GM18526 (cell line): ENCODE data around the gene ADAMTS14.

Experiments
- POLR2A ChIP-seq: IDR thresholded peaks from 3 replicates; pipeline ENCODE4 v1.6.1; 2011; ENCODE audit not compliant: insufficient read length; ENCODE audit errors: extremely low read depth

The ADAMTS14 gene

DNA sequence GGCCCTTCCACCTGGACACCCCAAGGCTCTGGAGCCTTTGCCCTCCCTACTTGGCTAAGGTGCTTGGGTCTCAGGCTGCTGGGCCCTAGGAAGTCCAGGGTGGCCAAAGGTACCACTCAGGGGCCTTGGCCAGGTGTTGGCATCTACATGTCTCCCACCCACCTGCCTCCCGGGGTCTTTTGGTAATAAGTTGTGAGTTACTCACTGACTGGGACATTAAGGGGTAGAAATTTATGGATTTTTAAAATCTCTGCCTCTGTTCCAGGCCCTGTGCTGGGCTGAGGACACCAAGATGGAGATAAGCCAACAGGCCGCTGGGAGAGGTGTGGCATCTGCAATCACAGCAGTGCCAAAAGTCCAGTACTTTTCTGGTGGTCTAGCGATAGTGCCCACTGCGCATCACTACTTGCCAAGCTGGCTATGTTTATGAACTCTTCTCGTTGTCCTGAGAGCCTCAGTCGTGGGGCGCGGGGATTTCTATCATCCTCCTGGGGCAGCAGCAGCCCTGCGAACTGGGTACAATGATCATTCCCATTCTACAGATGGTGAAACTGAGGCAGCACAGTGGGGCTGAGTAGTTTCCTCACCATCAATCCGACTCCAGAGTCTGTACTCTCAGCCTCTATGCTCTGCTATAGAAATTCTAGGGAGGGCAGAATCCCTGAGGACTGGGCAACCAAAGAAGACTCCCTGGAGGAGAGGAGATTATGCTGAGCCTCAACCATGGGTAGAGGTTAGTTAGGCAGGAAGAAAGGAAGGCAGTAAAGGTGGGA lies 76.7 kb downstream of the ADAMTS14 start:
- TF ChIP-seq POLR2A, result no peak

DNA sequence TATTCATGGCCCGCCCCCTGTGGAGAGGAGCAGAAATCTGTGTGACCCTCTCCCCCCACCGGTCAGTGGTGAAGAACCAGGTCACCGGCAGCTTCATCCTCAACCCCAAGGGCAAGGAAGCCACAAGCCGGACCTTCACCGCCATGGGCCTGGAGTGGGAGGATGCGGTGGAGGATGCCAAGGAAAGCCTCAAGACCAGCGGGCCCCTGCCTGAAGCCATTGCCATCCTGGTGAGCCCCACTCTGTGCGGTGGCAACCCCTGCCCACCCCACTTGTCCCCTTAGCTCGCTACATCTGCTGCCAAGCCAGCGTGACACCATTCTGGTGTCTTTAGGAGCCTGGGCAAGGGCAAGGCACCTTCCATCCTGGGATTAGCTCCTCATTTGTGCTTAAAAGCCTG lies 77.5 kb downstream of the ADAMTS14 start:
- no peak for TF ChIP-seq POLR2A

DNA sequence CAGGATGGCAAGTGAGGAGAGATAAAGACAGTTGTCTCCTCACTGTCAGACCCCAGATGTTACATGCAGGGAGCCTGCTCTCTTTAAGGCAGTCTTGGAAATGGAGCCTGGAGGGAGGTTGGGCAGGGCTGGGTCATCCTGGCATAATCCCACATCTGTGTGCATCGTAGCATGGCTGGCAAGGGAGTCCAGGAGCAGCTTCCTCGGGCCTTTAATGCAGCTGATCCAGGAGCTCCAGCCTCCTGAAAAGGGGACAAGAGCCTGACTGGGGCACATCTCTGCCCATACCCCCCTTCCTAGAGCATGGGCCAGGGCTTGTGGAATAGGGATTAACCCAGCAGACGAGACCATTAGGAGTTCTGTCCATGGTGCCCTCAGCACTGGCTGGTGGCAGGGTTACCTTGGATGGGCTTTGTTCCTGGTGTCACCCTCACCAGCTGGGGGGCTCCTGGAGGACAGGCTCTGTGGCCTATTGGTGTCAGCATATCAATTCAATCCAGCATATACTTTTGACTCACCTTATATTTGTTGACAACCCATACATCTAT lies 77.9 kb downstream of the ADAMTS14 start:
- TF ChIP-seq POLR2A, result no peak

DNA sequence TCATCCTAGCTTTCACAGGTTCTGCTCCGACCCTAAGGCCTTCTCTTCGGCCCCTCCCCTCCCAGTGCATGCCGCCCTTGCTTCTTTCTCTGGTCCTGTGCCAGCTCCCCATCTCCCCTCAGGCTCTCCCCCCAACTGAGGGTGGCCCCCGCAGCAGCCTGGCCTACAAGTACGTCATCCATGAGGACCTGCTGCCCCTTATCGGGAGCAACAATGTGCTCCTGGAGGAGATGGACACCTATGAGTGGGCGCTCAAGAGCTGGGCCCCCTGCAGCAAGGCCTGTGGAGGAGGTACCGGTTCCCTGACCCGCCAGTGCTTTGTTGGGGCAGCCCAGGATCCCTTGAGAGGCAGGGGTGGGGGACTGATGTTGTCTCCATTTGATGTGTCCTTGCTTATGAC lies 79.0 kb downstream of the ADAMTS14 start:
- TF ChIP-seq POLR2A, result no peak

DNA sequence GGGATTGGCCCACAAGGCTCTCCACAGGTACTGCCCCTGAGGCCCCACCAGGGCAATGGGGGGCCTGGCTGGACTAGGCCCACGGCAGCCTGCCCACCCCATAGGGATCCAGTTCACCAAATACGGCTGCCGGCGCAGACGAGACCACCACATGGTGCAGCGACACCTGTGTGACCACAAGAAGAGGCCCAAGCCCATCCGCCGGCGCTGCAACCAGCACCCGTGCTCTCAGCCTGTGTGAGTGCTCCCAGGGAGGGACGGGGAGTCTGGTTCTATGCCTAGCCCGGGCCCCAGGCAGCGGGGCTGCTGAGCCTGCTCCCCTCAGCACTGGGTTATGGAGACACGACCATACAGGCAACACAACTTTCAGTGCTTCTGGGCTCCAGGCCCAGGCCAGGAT lies 79.7 kb downstream of the ADAMTS14 start:
- no peak for TF ChIP-seq POLR2A

DNA sequence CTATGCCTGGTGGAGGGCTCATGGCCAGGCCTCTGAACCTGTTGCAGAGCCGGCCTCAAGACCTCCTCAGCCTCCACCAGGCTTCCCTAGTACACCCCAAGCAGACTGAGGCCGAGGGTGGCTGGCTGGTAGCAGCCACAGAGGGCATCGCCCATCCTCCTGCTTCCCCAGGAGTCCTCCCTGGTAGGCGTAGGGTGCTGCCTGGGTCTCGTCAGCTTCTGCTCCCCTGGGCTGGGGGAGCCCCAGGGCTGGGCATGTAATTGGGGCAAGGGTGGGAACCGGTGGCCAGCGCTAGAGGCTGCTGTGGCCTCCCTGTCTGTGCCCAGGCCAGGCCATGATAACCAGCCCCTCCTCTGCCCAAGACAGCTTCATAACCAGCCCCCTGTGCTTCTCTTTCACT lies 80.3 kb downstream of the ADAMTS14 start:
- TF ChIP-seq POLR2A, result no peak

DNA sequence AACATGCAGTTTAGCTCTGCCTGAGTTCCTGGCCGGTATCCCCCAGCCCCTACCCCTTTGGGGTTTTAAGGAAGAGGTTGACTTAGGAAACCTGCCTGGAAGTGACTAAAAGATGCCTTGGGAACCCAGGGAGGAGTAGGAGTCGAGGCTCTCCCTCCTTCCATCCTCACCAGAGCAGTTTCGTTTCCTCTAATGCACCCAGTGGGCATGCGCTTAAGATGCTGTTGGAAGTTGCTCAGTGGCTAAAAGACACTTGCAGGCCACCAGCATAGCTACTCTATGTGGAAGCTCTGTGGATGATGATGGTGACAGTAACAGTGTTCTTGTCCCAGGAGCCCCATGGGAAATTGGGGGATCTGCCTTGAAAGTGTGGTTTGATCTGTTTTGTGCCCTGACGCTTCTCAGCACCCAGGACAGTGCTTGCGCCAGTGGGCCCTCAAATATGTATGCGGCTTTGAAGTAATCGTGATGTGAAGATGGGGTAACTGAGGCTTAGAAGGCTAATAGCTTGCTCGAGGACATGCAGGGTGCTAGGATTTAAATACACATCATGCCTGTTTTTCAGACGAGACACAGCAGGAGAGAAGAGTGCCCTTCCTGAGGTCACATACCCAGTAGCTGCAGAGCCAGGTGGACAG lies 80.8 kb downstream of the ADAMTS14 start:
- TF ChIP-seq POLR2A, result no peak

DNA sequence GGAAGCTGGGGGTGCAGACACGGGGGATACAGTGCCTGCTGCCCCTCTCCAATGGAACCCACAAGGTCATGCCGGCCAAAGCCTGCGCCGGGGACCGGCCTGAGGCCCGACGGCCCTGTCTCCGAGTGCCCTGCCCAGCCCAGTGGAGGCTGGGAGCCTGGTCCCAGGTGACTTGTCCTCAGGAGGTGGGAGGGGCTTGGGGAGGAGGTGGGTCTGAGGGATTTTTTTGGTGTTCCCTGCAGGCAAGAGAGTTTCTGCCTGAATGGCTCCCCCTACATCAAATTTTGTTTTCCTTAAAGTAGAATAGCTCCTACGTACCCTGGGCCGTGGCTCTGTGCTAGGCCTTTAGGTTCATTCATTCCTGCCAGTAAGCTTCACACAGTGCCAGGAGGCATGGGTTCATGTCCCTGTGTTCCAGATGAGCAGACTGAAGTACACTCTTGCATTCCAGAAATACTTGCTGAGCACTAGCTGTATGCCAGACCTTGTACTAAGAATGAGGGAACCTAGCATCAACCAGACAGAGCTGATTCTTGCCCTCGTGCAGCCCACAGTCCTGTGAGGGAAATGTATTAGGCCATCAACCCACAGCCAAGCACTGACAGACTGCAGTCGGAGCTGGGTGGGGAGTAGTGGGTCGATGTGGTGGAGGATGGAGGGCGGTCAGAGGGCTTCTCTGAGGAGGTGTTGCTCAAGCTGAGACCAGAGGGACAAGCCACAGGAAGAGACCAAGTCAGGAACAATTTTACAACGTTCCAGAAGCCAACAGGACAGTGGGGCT lies 81.7 kb downstream of the ADAMTS14 start:
- TF ChIP-seq POLR2A, result no peak

DNA sequence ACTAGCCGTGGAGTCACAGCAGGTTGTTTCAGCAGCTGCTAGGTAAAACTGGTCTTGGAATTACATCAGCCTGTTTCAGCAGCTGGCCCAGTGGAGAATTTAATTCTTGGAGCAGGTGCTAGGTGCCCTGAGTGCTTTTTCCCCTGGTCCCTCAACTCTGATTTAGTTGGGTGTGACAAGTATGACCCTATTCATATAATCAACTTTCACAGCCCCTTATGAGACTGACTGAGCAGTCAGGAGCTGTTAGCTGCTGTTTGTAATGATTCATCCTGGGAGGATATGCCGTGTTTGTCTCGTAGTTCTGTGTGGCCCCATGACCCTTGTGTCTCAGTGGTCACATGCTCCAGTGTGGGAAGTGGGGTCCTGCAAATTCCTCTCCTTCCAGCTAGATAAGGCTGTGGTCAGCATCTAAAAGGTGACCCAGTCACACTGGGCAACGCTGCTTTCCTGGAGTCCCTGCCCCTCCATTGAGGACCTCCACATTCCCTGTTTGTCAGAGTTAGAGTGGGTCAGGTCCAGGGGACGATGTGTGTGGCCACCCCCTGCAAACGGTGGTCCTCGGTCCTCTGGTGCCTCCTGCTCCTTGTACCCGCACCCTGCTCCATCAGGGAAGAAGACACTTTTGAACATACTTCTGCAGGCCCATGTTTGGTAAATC lies 84.5 kb downstream of the ADAMTS14 start:
- no peak for TF ChIP-seq POLR2A

DNA sequence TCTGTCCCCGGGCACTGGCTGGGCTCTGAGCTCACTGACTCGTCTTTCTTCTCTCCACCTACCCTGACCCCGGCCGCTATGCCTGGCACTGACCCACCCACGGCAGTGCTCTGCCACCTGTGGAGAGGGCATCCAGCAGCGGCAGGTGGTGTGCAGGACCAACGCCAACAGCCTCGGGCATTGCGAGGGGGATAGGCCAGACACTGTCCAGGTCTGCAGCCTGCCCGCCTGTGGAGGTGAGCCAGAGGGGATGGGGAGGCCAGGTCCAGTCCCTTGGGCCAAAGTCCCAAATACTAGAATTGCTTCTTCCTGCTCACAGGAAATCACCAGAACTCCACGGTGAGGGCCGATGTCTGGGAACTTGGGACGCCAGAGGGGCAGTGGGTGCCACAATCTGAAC lies 85.5 kb downstream of the ADAMTS14 start:
- TF ChIP-seq POLR2A, result no peak

DNA sequence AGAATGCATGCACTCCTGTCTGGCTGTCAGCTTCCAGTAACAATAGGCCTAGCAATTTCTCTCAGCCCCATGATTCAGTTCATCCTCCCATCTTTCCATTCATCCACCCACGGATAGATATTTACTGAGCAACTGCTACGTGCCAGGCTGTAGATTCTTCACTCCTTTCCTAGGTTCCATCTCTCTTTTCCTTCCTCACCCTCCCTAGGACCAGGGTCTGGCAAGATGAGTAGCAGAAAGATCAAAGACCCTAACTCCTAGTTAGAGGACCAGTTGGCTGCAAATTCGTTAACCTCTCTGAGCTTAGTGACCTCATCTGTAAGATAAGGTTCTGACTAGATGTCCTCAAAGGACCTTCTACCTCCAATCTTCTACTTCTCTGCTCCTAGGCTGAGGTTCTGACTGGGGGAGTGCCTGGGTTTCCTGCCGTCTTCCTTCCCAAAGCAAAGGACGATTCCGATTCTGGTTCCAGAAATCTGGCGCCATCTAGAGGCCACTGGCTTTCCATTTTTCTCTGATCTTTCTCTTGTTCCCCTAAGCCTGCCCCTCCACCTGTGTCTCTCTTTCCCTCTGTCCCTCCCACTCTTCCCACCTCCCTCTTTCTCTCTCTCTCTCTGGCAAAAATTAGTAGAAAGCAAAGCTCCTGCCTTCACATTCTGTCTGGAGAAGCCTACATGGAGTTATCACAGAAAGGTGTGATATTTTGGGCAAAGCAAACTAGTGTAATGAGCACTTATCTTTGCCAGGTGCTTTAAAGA lies 86.6 kb downstream of the ADAMTS14 start:
- no peak for TF ChIP-seq POLR2A

DNA sequence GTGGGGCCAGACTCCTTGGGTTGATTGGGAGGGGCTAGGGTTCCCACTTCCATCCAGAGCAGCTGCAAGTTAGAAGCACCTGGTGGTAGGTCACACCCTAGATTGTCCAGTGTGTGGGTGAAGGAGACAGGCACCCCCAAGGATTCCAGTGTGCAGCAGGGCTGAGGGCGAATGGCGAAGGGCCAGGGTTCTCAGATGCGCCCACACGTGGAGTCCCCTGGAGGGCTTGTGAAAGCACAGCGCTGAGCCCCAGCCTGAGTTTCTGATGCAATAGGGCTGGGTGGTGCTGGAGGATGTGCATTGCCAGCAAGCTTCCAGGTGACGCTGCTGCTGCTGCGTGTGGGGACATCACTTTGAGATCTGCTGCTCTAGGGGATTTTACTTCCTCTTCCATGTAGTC lies 87.5 kb downstream of the ADAMTS14 start:
- no peak for TF ChIP-seq POLR2A

DNA sequence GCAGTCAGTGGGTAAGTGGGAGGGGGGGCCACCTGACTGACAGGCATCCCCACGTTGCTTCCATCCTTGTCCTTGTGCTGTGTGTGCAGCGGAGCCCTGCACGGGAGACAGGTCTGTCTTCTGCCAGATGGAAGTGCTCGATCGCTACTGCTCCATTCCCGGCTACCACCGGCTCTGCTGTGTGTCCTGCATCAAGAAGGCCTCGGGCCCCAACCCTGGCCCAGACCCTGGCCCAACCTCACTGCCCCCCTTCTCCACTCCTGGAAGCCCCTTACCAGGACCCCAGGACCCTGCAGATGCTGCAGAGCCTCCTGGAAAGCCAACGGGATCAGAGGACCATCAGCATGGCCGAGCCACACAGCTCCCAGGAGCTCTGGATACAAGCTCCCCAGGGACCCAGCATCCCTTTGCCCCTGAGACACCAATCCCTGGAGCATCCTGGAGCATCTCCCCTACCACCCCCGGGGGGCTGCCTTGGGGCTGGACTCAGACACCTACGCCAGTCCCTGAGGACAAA lies 88.0 kb downstream of the ADAMTS14 start:
- TF ChIP-seq POLR2A, result no peak

DNA sequence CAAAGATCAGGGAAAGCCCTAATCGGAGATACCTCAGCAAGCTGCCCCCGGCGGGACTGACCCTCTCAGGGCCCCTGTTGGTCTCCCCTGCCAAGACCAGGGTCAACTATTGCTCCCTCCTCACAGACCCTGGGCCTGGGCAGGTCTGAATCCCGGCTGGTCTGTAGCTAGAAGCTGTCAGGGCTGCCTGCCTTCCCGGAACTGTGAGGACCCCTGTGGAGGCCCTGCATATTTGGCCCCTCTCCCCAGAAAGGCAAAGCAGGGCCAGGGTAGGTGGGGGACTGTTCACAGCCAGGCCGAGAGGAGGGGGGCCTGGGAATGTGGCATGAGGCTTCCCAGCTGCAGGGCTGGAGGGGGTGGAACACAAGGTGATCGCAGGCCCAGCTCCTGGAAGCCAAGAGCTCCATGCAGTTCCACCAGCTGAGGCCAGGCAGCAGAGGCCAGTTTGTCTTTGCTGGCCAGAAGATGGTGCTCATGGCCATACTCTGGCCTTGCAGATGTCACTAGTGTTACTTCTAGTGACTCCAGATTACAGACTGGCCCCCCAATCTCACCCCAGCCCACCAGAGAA lies 88.8 kb downstream of the ADAMTS14 start:
- no peak for TF ChIP-seq POLR2A
